Suprapubic skin (tissue), 3 donors: ENCODE data around the gene SURF4.

Source experiments
- CTCF ChIP-seq, 2 donors: fragments of 200-600 bp in 1 of 2; fragments of 450-650 bp in 1 of 2; sonication (generic) in 1 of 2; IDR thresholded peaks; one replicate each; pipeline ENCODE4 v1.5.1; 2016 to 2019; ENCODE audit warnings: antibody characterized with exemption in 2 of 2, mild to moderate bottlenecking in 1 of 2, moderate library complexity in 1 of 2
- POLR2A ChIP-seq, 2 donors: fragments of 450-650 bp; IDR thresholded peaks; one replicate each; pipeline ENCODE4 v1.6.1; 2017; ENCODE audit warnings: antibody characterized with exemption in 2 of 2, mild to moderate bottlenecking in 2 of 2, moderate library complexity in 2 of 2

GRCh38 chr9:133323991-133324703 lies 51.7 kb downstream of the SURF4 start:
- no peak for TF ChIP-seq CTCF (IDR thresholded peaks at IDR 0.05)
- no peak for TF ChIP-seq POLR2A (IDR thresholded peaks at IDR 0.05)
